GM12872 (cell line): Measurements from ENCODE around the gene USP33.

Experiments
- CTCF ChIP-seq: IDR thresholded peaks from 3 replicates; pipeline ENCODE4 v1.5.1; 2011; ENCODE audit warnings: low read depth, mild to moderate bottlenecking, low read length, moderate library complexity; ENCODE audit not compliant: insufficient read depth

Gene USP33

GRCh38 chr1:77759071-77760028 is at the start of gene USP33:
TSS of gene USP33 (minus strand) at chr1:77759852. CDS start at chr1:77741697, 18,155 bp downstream.
- TF ChIP-seq CTCF: no peak

GRCh38 chr1:77803371-77803770 is 43.7 kb upstream of the USP33 start:
- TF ChIP-seq CTCF: no peak

- TF ChIP-seq CTCF: no peak
Observed at GRCh38 chr1:77802026-77802425, 42.4 kb upstream of the USP33 start.

GRCh38 chr1:77797991-77798390 is 38.3 kb upstream of the USP33 start:
- TF ChIP-seq CTCF: no peak

GRCh38 chr1:77796695-77797405 is 37.2 kb upstream of the USP33 start:
- no peak for TF ChIP-seq CTCF

GRCh38 chr1:77794550-77794949 is 34.9 kb upstream of the USP33 start:
- no peak for TF ChIP-seq CTCF

GRCh38 chr1:77783141-77783540 is 23.5 kb upstream of the USP33 start:
- TF ChIP-seq CTCF: no peak
